H1 (cell line): Measurements from ENCODE around the gene GATA1. TPM values are rescaled to one million over a fixed set of nuclear protein-coding genes. Genes with fewer than 3 reads are reported as not detected.

Source experiments
- CBX8 ChIP-seq: fragments of 300-800, 300-1000 bp; sonication (generic); IDR thresholded peaks from 2 replicates; pipeline ENCODE4 v1.7.1; 2016; ENCODE audit warnings: low read depth, low read length, borderline replicate concordance
- EP300 ChIP-seq, 2 experiments: IDR thresholded peaks; 1 replicate in 1 of 2; 2 replicates in 1 of 2; pipeline ENCODE4 v1.6.1; 2011 to 2012; ENCODE audit warnings: low read depth in 2 of 2, low read length in 2 of 2, mild to moderate bottlenecking in 2 of 2, borderline replicate concordance in 1 of 2, inconsistent platforms in 1 of 2, moderate library complexity in 1 of 2
- GTF2F1 ChIP-seq: IDR thresholded peaks from 2 replicates; pipeline ENCODE4 v1.6.1; 2012; ENCODE audit warnings: low read depth, low read length, improper control_type of control experiment, borderline replicate concordance
- KDM1A ChIP-seq: fragments of 200-600, 300-600 bp; sonication (generic); IDR thresholded peaks from 2 replicates; pipeline ENCODE4 v1.7.1; 2016; ENCODE audit warnings: mild to moderate bottlenecking, low read length, borderline replicate concordance
- KDM4A ChIP-seq: IDR thresholded peaks from one replicate; pipeline ENCODE4 v1.7.1; 2012; ENCODE audit warnings: low read depth, mild to moderate bottlenecking, moderate library complexity, low read length, inconsistent platforms; ENCODE audit not compliant: severe bottlenecking
- RNF2 ChIP-seq: fragments of 200-900, 300-1000 bp; sonication (generic); IDR thresholded peaks from 2 replicates; pipeline ENCODE4 v1.7.1; 2016; ENCODE audit warnings: borderline replicate concordance, low read depth, mild to moderate bottlenecking, antibody characterized with exemption, low read length; ENCODE audit not compliant: poor library complexity, severe bottlenecking; ENCODE audit errors: missing control alignments
- polyA plus RNA-seq, 7 experiments: library from polyadenylated mRNA; depleted of rRNA in 3 of 7; stranded (reverse) in 5 of 7; unstranded in 2 of 7; fragments of >200 nt in 5 of 7; fragments of 200-250 nt in 2 of 7; gene quantifications; 1 replicate in 5 of 7; 2 replicates in 1 of 7; 4 replicates in 1 of 7; pipeline versions ENCODE4 v1.2.1 to v1.2.3, GENCODE V29; 2011 to 2013; ENCODE audit warnings: missing spikeins in 2 of 7, mixed read lengths in 2 of 7
- total RNA-seq: library from RNA; stranded (reverse); fragmentation: NEBNext Ultra II Directional; extraction: Animal tissue kit (Norgen Biotek cat#: 25700); gene quantifications from 2 replicates; pipeline ENCODE4 v1.2.1, GENCODE V29; 2021
- TF ChIP-seq, protein P1 (sequence below): fragments of 300-600 bp; sonication (generic); IDR thresholded peaks from 2 replicates; pipeline ENCODE4 v1.7.1; 2012; ENCODE audit warnings: low read length, moderate library complexity, mild to moderate bottlenecking, inconsistent platforms; ENCODE audit not compliant: insufficient replicate concordance

The GATA1 gene
- total and polyA plus RNA-seq, 2 of the 8 experiments (the other 6 are each of a cell fraction or from before 2014, with no cell fraction given): 0.05 TPM; not detected in 1

DNA sequence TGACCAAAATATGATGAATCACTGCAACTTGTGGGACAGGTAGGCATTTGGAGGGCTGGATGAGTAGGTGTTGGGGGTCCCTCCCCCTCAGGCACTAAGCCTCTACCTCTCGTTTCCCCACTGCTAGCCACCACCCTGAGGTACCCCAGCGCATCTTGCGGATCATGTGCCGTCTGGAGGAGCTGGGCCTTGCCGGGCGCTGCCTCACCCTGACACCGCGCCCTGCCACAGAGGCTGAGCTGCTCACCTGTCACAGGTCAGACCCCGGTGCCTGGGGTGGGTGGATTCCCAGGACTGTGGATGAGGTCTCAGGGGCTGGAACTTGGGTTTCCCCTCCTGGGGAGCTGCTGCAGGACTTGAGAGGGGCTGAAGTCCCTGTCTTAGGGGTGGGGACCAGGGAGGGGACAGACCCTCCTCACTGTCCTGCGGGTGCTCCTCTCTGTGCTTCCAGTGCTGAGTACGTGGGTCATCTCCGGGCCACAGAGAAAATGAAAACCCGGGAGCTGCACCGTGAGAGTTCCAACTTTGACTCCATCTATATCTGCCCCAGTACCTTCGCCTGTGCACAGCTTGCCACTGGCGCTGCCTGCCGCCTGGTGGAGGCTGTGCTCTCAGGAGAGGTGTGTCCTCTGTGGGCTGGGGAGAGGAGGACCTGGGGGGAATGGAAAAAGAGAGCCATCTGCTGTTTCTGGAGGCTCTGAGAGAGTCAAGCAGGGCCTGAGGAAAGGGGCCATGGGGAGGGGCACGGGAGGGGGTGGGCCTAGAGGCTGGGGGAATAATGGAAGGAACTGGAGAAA is 29.8 kb downstream of the GATA1 start (continued):
- TF ChIP-seq, protein P1, sequence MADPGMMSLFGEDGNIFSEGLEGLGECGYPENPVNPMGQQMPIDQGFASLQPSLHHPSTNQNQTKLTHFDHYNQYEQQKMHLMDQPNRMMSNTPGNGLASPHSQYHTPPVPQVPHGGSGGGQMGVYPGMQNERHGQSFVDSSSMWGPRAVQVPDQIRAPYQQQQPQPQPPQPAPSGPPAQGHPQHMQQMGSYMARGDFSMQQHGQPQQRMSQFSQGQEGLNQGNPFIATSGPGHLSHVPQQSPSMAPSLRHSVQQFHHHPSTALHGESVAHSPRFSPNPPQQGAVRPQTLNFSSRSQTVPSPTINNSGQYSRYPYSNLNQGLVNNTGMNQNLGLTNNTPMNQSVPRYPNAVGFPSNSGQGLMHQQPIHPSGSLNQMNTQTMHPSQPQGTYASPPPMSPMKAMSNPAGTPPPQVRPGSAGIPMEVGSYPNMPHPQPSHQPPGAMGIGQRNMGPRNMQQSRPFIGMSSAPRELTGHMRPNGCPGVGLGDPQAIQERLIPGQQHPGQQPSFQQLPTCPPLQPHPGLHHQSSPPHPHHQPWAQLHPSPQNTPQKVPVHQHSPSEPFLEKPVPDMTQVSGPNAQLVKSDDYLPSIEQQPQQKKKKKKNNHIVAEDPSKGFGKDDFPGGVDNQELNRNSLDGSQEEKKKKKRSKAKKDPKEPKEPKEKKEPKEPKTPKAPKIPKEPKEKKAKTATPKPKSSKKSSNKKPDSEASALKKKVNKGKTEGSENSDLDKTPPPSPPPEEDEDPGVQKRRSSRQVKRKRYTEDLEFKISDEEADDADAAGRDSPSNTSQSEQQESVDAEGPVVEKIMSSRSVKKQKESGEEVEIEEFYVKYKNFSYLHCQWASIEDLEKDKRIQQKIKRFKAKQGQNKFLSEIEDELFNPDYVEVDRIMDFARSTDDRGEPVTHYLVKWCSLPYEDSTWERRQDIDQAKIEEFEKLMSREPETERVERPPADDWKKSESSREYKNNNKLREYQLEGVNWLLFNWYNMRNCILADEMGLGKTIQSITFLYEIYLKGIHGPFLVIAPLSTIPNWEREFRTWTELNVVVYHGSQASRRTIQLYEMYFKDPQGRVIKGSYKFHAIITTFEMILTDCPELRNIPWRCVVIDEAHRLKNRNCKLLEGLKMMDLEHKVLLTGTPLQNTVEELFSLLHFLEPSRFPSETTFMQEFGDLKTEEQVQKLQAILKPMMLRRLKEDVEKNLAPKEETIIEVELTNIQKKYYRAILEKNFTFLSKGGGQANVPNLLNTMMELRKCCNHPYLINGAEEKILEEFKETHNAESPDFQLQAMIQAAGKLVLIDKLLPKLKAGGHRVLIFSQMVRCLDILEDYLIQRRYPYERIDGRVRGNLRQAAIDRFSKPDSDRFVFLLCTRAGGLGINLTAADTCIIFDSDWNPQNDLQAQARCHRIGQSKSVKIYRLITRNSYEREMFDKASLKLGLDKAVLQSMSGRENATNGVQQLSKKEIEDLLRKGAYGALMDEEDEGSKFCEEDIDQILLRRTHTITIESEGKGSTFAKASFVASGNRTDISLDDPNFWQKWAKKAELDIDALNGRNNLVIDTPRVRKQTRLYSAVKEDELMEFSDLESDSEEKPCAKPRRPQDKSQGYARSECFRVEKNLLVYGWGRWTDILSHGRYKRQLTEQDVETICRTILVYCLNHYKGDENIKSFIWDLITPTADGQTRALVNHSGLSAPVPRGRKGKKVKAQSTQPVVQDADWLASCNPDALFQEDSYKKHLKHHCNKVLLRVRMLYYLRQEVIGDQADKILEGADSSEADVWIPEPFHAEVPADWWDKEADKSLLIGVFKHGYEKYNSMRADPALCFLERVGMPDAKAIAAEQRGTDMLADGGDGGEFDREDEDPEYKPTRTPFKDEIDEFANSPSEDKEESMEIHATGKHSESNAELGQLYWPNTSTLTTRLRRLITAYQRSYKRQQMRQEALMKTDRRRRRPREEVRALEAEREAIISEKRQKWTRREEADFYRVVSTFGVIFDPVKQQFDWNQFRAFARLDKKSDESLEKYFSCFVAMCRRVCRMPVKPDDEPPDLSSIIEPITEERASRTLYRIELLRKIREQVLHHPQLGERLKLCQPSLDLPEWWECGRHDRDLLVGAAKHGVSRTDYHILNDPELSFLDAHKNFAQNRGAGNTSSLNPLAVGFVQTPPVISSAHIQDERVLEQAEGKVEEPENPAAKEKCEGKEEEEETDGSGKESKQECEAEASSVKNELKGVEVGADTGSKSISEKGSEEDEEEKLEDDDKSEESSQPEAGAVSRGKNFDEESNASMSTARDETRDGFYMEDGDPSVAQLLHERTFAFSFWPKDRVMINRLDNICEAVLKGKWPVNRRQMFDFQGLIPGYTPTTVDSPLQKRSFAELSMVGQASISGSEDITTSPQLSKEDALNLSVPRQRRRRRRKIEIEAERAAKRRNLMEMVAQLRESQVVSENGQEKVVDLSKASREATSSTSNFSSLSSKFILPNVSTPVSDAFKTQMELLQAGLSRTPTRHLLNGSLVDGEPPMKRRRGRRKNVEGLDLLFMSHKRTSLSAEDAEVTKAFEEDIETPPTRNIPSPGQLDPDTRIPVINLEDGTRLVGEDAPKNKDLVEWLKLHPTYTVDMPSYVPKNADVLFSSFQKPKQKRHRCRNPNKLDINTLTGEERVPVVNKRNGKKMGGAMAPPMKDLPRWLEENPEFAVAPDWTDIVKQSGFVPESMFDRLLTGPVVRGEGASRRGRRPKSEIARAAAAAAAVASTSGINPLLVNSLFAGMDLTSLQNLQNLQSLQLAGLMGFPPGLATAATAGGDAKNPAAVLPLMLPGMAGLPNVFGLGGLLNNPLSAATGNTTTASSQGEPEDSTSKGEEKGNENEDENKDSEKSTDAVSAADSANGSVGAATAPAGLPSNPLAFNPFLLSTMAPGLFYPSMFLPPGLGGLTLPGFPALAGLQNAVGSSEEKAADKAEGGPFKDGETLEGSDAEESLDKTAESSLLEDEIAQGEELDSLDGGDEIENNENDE: no peak
- no peak for TF ChIP-seq GTF2F1
- TF ChIP-seq CBX8: no peak
- no peak for TF ChIP-seq EP300 (IDR thresholded peaks at IDR 0.05; ENCODE audit: borderline replicate concordance in 1 of 2, low read depth in 2 of 2, low read length in 2 of 2)
- TF ChIP-seq RNF2: no peak
- TF ChIP-seq KDM4A: no peak
- no peak for TF ChIP-seq KDM1A
